NCI-H1105 (cell line): ENCODE results near the gene GEMIN7.
A peak's percentile ranks its signal among the peaks of the same experiment; 100 is the strongest.

Experiments
- DNase-seq: peaks from one replicate; lab custom pipeline; 2025; lab: John Stamatoyannopoulos, UW

The GEMIN7 gene

GRCh38 chr19:45128806-45129205, 49.7 kb downstream of the GEMIN7 start:
- DNase-seq = no peak

- no peak for DNase-seq
Measured at GRCh38 chr19:45130236-45130635, 51.2 kb downstream of the GEMIN7 start.

- peak; percentile 95 for DNase-seq
Measured at GRCh38 chr19:45130888-45131615, 52.0 kb downstream of the GEMIN7 start.

- no peak for DNase-seq
Measured at GRCh38 chr19:45133661-45134060, 54.6 kb downstream of the GEMIN7 start.

- no peak for DNase-seq
Measured at GRCh38 chr19:45135176-45135885, 56.3 kb downstream of the GEMIN7 start.

GRCh38 chr19:45136507-45137178, 57.6 kb downstream of the GEMIN7 start:
- DNase-seq = no peak

- no peak for DNase-seq
Measured at GRCh38 chr19:45137179-45137761, 58.2 kb downstream of the GEMIN7 start.

- DNase-seq = no peak
Measured at GRCh38 chr19:45138303-45138751, 59.3 kb downstream of the GEMIN7 start.

- no peak for DNase-seq
Measured at GRCh38 chr19:45139286-45140143, 60.5 kb downstream of the GEMIN7 start.

GRCh38 chr19:45140144-45140503, 61.1 kb downstream of the GEMIN7 start:
- DNase-seq = no peak

GRCh38 chr19:45140533-45140932, 61.5 kb downstream of the GEMIN7 start:
- no peak for DNase-seq
